IPS DF 6.9 (cell line): ENCODE data around the gene DMPK.

Experiments
- DNase-seq: peaks from one replicate; pipeline ENCODE4 v3.0.0-alpha.2; 2013; ENCODE audit warnings: low read depth, low spot score
- H3K27ac ChIP-seq: one replicate; pipeline ENCODE4 v1.5.1; 2013; ENCODE audit warnings: low read length, control low read depth
- H3K27me3 ChIP-seq: 2 replicates; pipeline ENCODE4 v1.6.1; 2013; ENCODE audit warnings: mild to moderate bottlenecking, low read length; ENCODE audit not compliant: control insufficient read depth, insufficient read depth
- H3K36me3 ChIP-seq: 2 replicates; pipeline ENCODE4 v1.6.1; 2013; ENCODE audit warnings: low read length; ENCODE audit not compliant: control insufficient read depth, insufficient read depth
- H3K4me1 ChIP-seq: 2 replicates; pipeline ENCODE4 v1.6.1; 2013; ENCODE audit warnings: low read length; ENCODE audit not compliant: control insufficient read depth, insufficient read depth
- H3K4me3 ChIP-seq: 2 replicates; pipeline ENCODE4 v1.5.1; 2013; ENCODE audit warnings: mild to moderate bottlenecking, low read length
- H3K9me3 ChIP-seq: 2 replicates; pipeline ENCODE4 v1.6.1; 2013; ENCODE audit warnings: low read length, inconsistent platforms; ENCODE audit not compliant: control insufficient read depth, insufficient read depth
- WGBS: extraction: QIAGEN DNeasy Blood & Tissue Kit; methylation state at CpG from one replicate; pipeline ENCODE4 v1.1.7; 2013; ENCODE audit warnings: mixed read lengths, missing lambda C conversion rate; ENCODE audit not compliant: insufficient read length, insufficient coverage; 5-methylcytosine and 5-hydroxymethylcytosine counted together

Gene DMPK

GRCh38 chr19:45786533-45786894 is 4.2 kb upstream of the DMPK start:
- no peak for DNase-seq
- Histone ChIP-seq H3K4me1 (peaks cover 5% of the 10 kb centered on the region; the same call in 1 of the 2 replicates), H3K27ac (no peak overlapping the region), H3K27me3 (no peaks in the 10 kb centered on the region), H3K4me3 (no peak overlapping the region), H3K9me3 (no peaks in the 10 kb centered on the region), H3K36me3 (peaks cover 32% of the 10 kb centered on the region)
- no CpG with 5 or more reads among the region's 21 CpGs for WGBS

- no peak overlapping the region for H3K27ac ChIP-seq
- no peaks in the 10 kb centered on the region for H3K9me3 ChIP-seq
- H3K4me3 ChIP-seq: no peak overlapping the region
- no peak for DNase-seq
- peaks cover 5% of the 10 kb centered on the region; the same call in 1 of the 2 replicates for H3K4me1 ChIP-seq
- no peaks in the 10 kb centered on the region for H3K27me3 ChIP-seq
- H3K36me3 ChIP-seq: peaks cover 32% of the 10 kb centered on the region
- WGBS: no CpG with 5 or more reads among the region's 57 CpGs
Measured at GRCh38 chr19:45785781-45786532, 3.7 kb upstream of the DMPK start.

GRCh38 chr19:45785097-45785496 is 2.8 kb upstream of the DMPK start:
- no peak for DNase-seq
- H3K36me3 ChIP-seq: peaks cover 32% of the 10 kb centered on the region
- H3K27ac ChIP-seq: no peak overlapping the region
- H3K4me3 ChIP-seq: no peak overlapping the region
- no peaks in the 10 kb centered on the region for H3K9me3 ChIP-seq
- peaks cover 5% of the 10 kb centered on the region; the same call in 1 of the 2 replicates for H3K4me1 ChIP-seq
- H3K27me3 ChIP-seq: no peaks in the 10 kb centered on the region
- WGBS: no CpG with 5 or more reads among the region's 5 CpGs

GRCh38 chr19:45784096-45784495 is 1.8 kb upstream of the DMPK start:
- Histone ChIP-seq H3K27me3 (no peaks in the 10 kb centered on the region), H3K36me3 (peaks cover 27% of the 10 kb centered on the region), H3K27ac (no peak overlapping the region), H3K9me3 (no peaks in the 10 kb centered on the region), H3K4me1 (peaks cover 7% of the 10 kb centered on the region; the same call in 1 of the 2 replicates), H3K4me3 (no peak overlapping the region)
- DNase-seq: no peak
- no CpG with 5 or more reads among the region's 4 CpGs for WGBS

- DNase-seq: no peak
- Histone ChIP-seq H3K4me3 (no peak overlapping the region), H3K27ac (no peak overlapping the region), H3K27me3 (no peaks in the 10 kb centered on the region), H3K4me1 (peaks cover 8% of the 10 kb centered on the region; the same call in 1 of the 2 replicates), H3K36me3 (peaks cover 21% of the 10 kb centered on the region), H3K9me3 (no peaks in the 10 kb centered on the region)
- WGBS: no CpG with 5 or more reads among the region's 26 CpGs
Measured at GRCh38 chr19:45782820-45783785, 813 bp upstream of the DMPK start.

- no CpG with 5 or more reads among the region's 17 CpGs for WGBS
- no peaks in the 10 kb centered on the region for H3K27me3 ChIP-seq
- no peak overlapping the region for H3K27ac ChIP-seq
- peaks cover 8% of the 10 kb centered on the region; the same call in 1 of the 2 replicates for H3K4me1 ChIP-seq
- H3K36me3 ChIP-seq: peaks cover 16% of the 10 kb centered on the region
- DNase-seq: no peak
- no peak overlapping the region for H3K4me3 ChIP-seq
- H3K9me3 ChIP-seq: no peaks in the 10 kb centered on the region
Measured at GRCh38 chr19:45781214-45782161, 802 bp downstream of the DMPK start.

GRCh38 chr19:45780448-45781213 is 1.7 kb downstream of the DMPK start:
- WGBS: no CpG with 5 or more reads among the region's 13 CpGs
- Histone ChIP-seq H3K27ac (no peak overlapping the region), H3K9me3 (no peaks in the 10 kb centered on the region), H3K27me3 (no peaks in the 10 kb centered on the region), H3K4me1 (peaks cover 8% of the 10 kb centered on the region; the same call in 1 of the 2 replicates), H3K4me3 (no peak overlapping the region), H3K36me3 (peaks cover 7% of the 10 kb centered on the region; the same call in 1 of the 2 replicates)
- no peak for DNase-seq

GRCh38 chr19:45780146-45780447 is 2.2 kb downstream of the DMPK start:
- DNase-seq: no peak
- H3K4me3 ChIP-seq: no peak overlapping the region
- H3K27ac ChIP-seq: no peak overlapping the region
- H3K36me3 ChIP-seq: peaks cover 5% of the 10 kb centered on the region; the same call in 1 of the 2 replicates
- H3K4me1 ChIP-seq: peaks cover 8% of the 10 kb centered on the region; the same call in 1 of the 2 replicates
- H3K27me3 ChIP-seq: no peaks in the 10 kb centered on the region
- H3K9me3 ChIP-seq: no peaks in the 10 kb centered on the region
- whole genome bisulfite sequencing: no CpG with 5 or more reads among the region's 4 CpGs

GRCh38 chr19:45779231-45780145 is 2.8 kb downstream of the DMPK start:
- peaks cover 5% of the 10 kb centered on the region; the same call in 1 of the 2 replicates for H3K36me3 ChIP-seq
- H3K27me3 ChIP-seq: no peaks in the 10 kb centered on the region
- WGBS: no CpG with 5 or more reads among the region's 48 CpGs
- no peak overlapping the region for H3K27ac ChIP-seq
- H3K4me1 ChIP-seq: peaks cover 8% of the 10 kb centered on the region; the same call in 1 of the 2 replicates
- H3K9me3 ChIP-seq: no peaks in the 10 kb centered on the region
- H3K4me3 ChIP-seq: peak overlapping the region; percentile 41; the same call in 1 of the 2 replicates
- no peak for DNase-seq
